ENCODE results near the gene TESK2.
"Not testable (repeated sequence)": the region's sequence is repeated elsewhere in the genome, so short reads cannot be mapped to it uniquely, and the experiment has no call there.

TESK2 gene

DNA sequence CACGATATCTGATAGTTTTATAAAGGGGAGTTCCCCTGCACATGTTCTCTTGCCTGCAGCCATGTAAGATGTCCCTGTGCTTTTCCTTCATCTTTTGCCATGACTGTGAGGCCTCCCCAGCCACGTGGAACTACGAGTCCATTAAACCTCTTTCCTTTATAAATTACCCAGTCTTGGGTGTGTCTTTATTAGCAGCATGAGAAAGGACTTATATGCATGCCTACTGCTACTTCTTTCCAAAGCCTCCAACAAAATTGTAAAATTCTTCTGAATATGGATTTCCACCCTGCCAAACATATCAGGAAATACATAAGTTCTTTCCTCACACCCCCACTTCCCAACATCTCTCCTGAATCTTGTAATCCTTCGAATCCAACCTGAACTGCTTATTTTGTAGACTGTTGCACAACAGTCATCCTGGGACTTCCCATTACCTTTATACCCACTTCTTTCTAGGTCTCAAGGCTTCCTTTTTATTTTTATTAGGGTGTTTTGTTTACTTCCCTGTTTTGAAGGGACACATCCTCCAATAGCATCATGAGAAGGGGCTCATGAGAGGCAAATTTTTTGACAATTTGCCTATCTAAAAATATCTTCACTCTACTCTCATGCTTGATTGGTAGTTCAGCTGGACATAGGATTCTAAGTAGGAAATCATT lies 83.2 kb downstream of the TESK2 start:
- no peak for DNase-seq

DNA sequence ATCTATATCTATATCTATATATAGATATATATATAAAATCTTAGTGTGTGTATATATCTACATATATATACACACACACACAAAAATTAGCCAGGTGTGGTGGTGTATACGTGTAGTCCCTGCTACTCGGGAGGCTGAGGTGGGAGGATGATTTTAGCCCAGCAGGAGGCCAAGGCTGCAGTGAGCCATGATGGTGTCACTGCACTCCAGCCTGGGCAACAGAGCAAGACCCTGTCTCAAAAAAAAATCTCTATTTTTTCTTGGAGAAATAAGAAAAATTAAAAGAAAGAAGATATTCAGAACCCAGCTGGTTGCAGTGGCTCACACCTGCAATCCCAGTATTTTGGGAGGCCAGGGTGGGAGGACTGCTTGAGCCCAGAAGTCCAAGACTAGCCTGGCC lies 85.3 kb downstream of the TESK2 start:
- no peak for DNase-seq

GRCh38 chr1:45403718-45404117 lies 87.2 kb downstream of the TESK2 start:
- DNase-seq, result no peak

DNA sequence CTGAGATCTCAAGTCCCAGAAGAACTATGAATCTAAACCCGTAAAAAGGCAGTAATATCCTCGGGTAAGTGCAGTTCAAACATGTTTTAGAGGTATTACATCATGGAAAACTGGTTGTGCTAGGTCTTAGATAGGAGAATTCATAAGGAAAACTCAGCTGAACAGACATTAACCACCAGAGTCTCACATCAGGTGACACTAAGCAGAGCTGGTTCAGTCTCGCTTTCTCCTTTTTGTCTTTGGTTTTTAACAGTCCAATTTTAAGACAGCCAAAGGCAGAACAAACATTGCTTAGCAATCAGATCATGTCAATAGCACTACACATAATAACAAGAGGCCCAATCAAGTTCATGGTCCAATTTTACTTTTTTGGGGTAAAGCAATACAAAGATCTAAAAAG lies 87.7 kb downstream of the TESK2 start:
- DNase-seq, result no peak

GRCh38 chr1:45401524-45401923 lies 89.4 kb downstream of the TESK2 start:
- DNase-seq, result no peak

GRCh38 chr1:45400049-45400448 lies 90.9 kb downstream of the TESK2 start:
- peak; percentile 70 for DNase-seq

- no peak for DNase-seq
Measured at GRCh38 chr1:45397285-45397684, 93.7 kb downstream of the TESK2 start.

- DNase-seq, result no peak
Measured at GRCh38 chr1:45395582-45395981, 95.4 kb downstream of the TESK2 start.

DNA sequence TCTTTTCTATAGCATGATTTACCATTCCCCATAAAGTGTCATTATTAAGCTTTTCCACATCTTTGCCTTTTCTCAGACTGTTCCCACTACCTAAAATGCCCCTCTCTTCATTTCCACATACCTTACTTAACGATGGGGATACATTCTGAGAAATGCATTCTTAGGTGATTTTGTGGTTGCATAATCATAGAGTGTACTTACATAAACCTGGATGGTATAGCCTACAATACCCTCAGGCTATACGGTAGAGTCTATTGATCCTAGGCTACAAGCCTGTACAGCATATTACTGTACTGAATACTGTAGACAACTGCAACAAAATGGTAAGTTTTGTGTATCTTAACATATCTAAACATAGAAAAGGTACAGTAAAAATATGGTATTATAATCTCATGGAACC lies 95.9 kb downstream of the TESK2 start:
- DNase-seq, result no peak

DNA sequence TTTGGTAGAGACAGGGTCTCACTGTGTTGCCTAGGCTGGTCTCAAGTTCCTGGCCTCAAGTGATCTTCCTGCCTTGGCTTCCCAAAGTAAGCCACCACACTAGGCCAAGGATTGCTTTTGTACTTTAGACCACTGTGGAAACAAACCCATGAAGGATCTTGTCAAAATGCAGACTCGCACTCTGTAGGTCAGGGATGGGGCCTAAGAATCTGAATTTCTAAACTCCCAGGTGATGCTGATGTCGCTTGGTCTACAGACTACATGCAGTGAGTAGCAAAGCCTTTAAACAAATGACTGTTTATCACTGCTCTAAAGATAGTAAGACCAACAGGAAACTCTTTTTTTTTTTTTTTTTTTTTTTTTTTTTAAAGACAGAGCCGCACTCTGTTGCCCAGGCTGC lies 96.6 kb downstream of the TESK2 start:
- no peak for DNase-seq

GRCh38 chr1:45393718-45394302 lies 97.2 kb downstream of the TESK2 start:
- DNase-seq, result no peak

- no peak for DNase-seq
Measured at GRCh38 chr1:45386219-45386618, 104.7 kb downstream of the TESK2 start.

DNA sequence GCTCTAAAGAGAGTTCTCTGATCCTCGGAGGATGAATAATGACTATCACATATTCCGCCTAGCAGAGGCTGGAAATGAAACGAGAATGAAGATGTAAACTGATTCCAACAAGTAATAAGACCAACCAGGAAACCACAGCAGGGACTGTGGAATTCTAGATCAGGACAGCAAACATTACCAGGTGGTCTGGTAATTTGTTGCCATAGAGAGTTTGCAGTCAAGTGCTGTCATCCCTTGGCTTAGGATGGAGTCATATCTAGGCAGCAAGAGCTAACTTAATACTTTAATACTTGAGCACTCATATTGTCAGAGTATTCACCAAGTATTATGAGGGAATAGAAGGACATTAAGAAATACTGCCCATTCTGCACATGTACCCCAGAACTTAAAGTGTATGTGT lies 105.7 kb downstream of the TESK2 start:
- DNase-seq, result no peak

DNA sequence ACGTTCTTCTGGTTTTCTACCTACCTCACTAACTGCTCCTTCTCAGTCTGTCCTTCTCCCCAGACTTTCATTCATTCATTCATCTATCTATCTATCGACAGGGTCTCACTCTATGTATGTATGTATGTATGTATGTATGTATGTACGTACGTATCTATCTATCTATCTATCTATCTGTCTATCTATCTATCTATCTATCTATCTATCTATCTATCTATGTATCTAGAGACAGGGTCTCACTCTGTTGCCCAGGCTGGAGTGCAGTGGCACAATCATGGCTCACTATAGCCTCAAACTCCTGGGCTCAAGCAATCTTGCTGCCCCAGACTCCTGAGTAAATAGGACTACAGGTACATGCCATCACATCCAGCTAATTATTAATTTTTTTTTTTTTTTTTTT lies 106.8 kb downstream of the TESK2 start:
- not testable (repeated sequence) for DNase-seq

- no peak for DNase-seq
Measured at GRCh38 chr1:45383191-45383590, 107.8 kb downstream of the TESK2 start.

DNA sequence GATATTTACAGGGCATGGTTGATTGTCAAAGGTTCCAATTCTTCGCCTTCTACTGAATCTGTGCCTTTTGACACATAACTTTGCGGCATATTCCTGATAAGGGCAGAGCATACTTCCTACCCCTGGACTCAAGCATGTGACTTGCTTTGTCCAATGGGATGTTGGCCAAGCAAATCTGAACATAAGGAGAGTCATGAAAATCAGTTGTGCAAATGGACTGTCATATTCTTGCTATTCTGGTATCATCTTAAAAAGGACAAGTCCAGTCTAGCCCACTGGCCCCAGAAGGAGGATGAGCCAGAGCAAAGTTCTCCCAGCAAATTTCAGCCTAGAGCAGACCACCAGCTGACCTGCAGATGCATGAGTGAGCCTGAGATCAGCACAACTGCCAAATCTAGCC lies 109.7 kb downstream of the TESK2 start:
- no peak for DNase-seq

GRCh38 chr1:45380730-45381129 lies 110.2 kb downstream of the TESK2 start:
- no peak for DNase-seq

- DNase-seq, result no peak
Measured at GRCh38 chr1:45380125-45380524, 110.8 kb downstream of the TESK2 start.

- DNase-seq, result no peak
Measured at GRCh38 chr1:45379524-45379923, 111.4 kb downstream of the TESK2 start.

- DNase-seq, result no peak
Measured at GRCh38 chr1:45378184-45378583, 112.8 kb downstream of the TESK2 start.

DNA sequence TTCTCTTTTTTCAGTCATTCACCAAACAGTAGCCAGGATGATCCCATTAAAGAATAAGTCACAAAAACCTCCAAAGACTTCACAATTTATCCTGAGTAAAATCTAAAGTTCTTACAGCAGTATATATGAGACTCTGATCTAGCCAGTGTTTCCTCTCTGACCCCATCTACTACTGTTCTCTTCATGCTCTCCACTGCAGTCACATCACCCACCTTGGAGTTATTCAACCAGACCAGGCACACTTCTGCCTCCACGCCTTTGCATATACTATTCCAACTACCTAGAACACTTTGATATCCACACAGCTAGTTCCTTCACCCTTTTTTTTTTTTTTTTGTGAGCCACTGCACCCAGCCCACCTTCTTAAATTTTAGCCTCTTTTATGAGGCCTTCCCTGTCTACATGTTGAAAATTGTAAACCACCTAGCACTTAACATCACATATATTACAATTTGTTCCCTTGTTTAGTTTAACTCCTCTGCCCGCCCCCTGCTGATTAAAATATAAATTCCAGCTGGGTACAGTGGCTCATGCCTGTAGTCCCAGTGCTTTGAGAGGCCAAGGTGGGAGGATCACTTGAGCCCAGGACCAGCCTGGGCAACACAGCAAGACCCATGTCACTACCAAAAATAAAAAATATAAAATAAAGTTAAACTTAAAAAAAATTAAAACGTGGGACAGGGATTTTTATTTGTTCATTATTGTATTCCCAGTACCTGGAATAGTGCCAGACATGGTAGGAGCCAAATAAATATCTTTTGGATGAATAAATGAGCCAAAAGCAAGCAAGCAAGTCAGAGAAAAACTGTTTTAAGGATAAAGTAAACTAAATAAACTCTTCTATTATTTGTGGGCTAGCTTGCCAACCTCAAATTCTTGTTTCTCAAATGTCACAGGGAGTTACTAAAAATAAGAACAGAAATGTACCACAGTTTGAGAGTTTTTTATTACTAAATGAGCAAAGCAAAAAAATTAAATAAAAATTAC lies 115.6 kb downstream of the TESK2 start:
- DNase-seq, result no peak

DNA sequence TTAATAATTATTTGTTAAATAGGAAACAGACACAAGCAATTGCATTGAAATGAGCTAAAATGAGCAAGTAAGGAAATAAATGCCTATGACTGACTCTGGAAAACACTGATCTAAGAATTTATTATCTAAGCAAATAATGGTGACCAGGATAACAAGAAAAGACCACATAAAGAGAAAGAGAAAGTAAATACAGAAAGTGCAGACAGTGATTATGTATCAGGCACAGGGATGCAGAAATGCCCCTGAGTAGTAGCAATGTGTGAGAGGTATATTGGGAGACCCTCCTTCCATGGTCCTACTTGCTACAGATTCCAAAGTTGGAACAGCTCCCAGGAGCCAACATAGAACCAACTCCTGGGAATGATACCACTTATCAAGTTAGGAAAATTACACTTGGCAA lies 117.4 kb downstream of the TESK2 start:
- DNase-seq, result no peak

DNA sequence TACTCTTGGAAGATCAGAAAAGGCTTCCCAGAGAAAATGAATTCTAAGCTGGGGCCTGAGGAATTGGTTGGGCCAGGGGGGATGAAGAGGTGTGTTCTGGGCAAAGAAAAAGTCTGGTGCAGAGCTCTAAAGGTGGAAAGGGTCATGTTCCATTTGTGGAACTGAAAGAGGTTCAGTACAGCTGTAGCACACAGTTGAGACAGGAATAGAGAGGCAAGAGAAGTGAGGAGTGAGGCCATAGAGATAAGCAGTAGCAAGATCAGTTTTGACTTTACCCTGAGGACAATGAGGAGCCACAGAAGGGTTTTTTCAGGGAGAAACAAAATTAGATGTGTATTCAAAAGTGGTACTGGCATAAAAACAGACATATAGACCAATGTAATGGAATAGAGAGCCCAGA lies 120.4 kb downstream of the TESK2 start:
- no peak for DNase-seq

GRCh38 chr1:45365051-45365450 lies 125.9 kb downstream of the TESK2 start:
- DNase-seq, result no peak

All from islet precursor cell (in vitro differentiated cells).